HEK293 (cell line): ENCODE data around the gene DHRS7.

ENCODE experiments used
- CTCF ChIA-PET: fragments of 350-600 bp; formaldehyde crosslinking; extraction: SDS; loops from one replicate; lab custom pipeline; 2021; ENCODE audit warnings: antibody characterized with exemption; lab: Yijun Ruan, JAX
- POLR2A ChIA-PET: fragments of 300-600 bp; formaldehyde crosslinking; extraction: SDS; loops from one replicate; lab custom pipeline; 2020; ENCODE audit warnings: antibody characterized with exemption, inconsistent platforms; lab: Yijun Ruan, JAX
- H3K27ac ChIP-seq: fragments of 200-500 bp; sonication (Bioruptor generic); 2 replicates; pipeline ENCODE4 v1.5.1; 2014; ENCODE audit warnings: low read depth, low read length, control low read depth, inconsistent platforms; ENCODE audit errors: extremely low read depth
- H3K36me3 ChIP-seq, 2 experiments: fragments of 200-500 bp in 1 of 2; sonication (Bioruptor generic) in 1 of 2; 1 replicate in 1 of 2; 2 replicates in 1 of 2; pipeline ENCODE4 v1.5.1; 2014 to 2017; ENCODE audit warnings: inconsistent platforms in 2 of 2, low read length in 2 of 2; ENCODE audit not compliant: control insufficient read depth in 2 of 2, insufficient read depth in 1 of 2
- H3K4me1 ChIP-seq: fragments of 200-500 bp; sonication (Bioruptor generic); 2 replicates; pipeline ENCODE4 v1.5.1; 2014; ENCODE audit warnings: mild to moderate bottlenecking, low read length, inconsistent platforms; ENCODE audit not compliant: control insufficient read depth, insufficient read depth
- H3K4me3 ChIP-seq: 2 replicates; pipeline ENCODE4 v1.5.1; 2011; ENCODE audit warnings: low read depth, mild to moderate bottlenecking, control low read depth, low read length, moderate library complexity
- H3K9me3 ChIP-seq: fragments of 200-500 bp; sonication (Bioruptor generic); 2 replicates; pipeline ENCODE4 v1.5.1; 2014; ENCODE audit warnings: low read depth, low read length, inconsistent platforms; ENCODE audit not compliant: control insufficient read depth, insufficient read depth
- HOXA7 ChIP-seq: sonication (generic); formaldehyde crosslinking; IDR thresholded peaks from 2 replicates; pipeline ENCODE4 v1.8.1; 2022; ENCODE audit warnings: missing genetic modification reagents, borderline replicate concordance
- OVOL3 ChIP-seq: fragments of 450-650 bp; formaldehyde crosslinking; IDR thresholded peaks from 2 replicates; pipeline ENCODE4 v1.5.1; 2016; ENCODE audit warnings: missing biosample characterization, missing genetic modification characterization
- PRDM10 ChIP-seq: fragments of 450-650 bp; formaldehyde crosslinking; IDR thresholded peaks from 2 replicates; pipeline ENCODE4 v1.5.1; 2016; ENCODE audit warnings: missing biosample characterization, missing genetic modification characterization
- ZFP41 ChIP-seq: fragments of 450-650 bp; formaldehyde crosslinking; IDR thresholded peaks from 2 replicates; pipeline ENCODE4 v1.5.1; 2016; ENCODE audit warnings: missing biosample characterization, missing genetic modification characterization, borderline replicate concordance
- ZNF10 ChIP-seq: fragments of 450-650 bp; formaldehyde crosslinking; IDR thresholded peaks from 2 replicates; pipeline ENCODE4 v1.5.1; 2017; ENCODE audit warnings: missing biosample characterization, missing genetic modification characterization
- ZNF112 ChIP-seq: fragments of 450-650 bp; formaldehyde crosslinking; IDR thresholded peaks from 2 replicates; pipeline ENCODE4 v1.5.0; 2017; ENCODE audit warnings: missing biosample characterization, missing genetic modification characterization
- ZNF140 ChIP-seq: fragments of 450-650 bp; formaldehyde crosslinking; IDR thresholded peaks from 2 replicates; pipeline ENCODE4 v1.5.1; 2016; ENCODE audit warnings: missing biosample characterization, missing genetic modification characterization
- ZNF146 ChIP-seq: fragments of 450-650 bp; formaldehyde crosslinking; IDR thresholded peaks from 2 replicates; pipeline ENCODE4 v1.5.1; 2016; ENCODE audit warnings: missing biosample characterization, missing genetic modification characterization
- ZNF155 ChIP-seq: fragments of 450-650 bp; formaldehyde crosslinking; IDR thresholded peaks from 2 replicates; pipeline ENCODE4 v1.5.1; 2016; ENCODE audit warnings: missing biosample characterization, missing genetic modification characterization
- ZNF175 ChIP-seq: fragments of 450-650 bp; formaldehyde crosslinking; IDR thresholded peaks from 2 replicates; pipeline ENCODE4 v1.5.1; 2016; ENCODE audit warnings: missing biosample characterization, missing genetic modification characterization
- ZNF404 ChIP-seq: fragments of 450-650 bp; formaldehyde crosslinking; IDR thresholded peaks from 2 replicates; pipeline ENCODE4 v1.5.1; 2017; ENCODE audit warnings: missing biosample characterization, missing genetic modification characterization
- ZNF48 ChIP-seq: fragments of 450-650 bp; formaldehyde crosslinking; IDR thresholded peaks from 2 replicates; pipeline ENCODE4 v1.5.1; 2016; ENCODE audit warnings: missing biosample characterization, missing genetic modification characterization
- ZNF548 ChIP-seq: fragments of 450-650 bp; formaldehyde crosslinking; IDR thresholded peaks from 2 replicates; pipeline ENCODE4 v1.5.1; 2016; ENCODE audit warnings: missing biosample characterization, missing genetic modification characterization
- ZNF555 ChIP-seq: fragments of 450-650 bp; formaldehyde crosslinking; conservative IDR thresholded peaks from 2 replicates; pipeline ENCODE4 v1.5.1; 2017; ENCODE audit warnings: missing biosample characterization, mild to moderate bottlenecking, missing genetic modification characterization, inconsistent platforms
- ZNF585B ChIP-seq: fragments of 450-650 bp; formaldehyde crosslinking; IDR thresholded peaks from 2 replicates; pipeline ENCODE4 v1.5.1; 2016; ENCODE audit warnings: missing biosample characterization, missing genetic modification characterization
- ZNF629 ChIP-seq: fragments of 450-650 bp; formaldehyde crosslinking; IDR thresholded peaks from 2 replicates; pipeline ENCODE4 v1.5.1; 2017; ENCODE audit warnings: missing biosample characterization, missing genetic modification characterization
- ZNF660 ChIP-seq: fragments of 450-650 bp; IDR thresholded peaks from 2 replicates; pipeline ENCODE4 v1.5.1; 2018; ENCODE audit warnings: missing biosample characterization, mild to moderate bottlenecking, missing genetic modification characterization
- ZNF830 ChIP-seq: fragments of 450-650 bp; IDR thresholded peaks from 2 replicates; pipeline ENCODE4 v1.5.0; 2018; ENCODE audit warnings: missing biosample characterization, missing genetic modification characterization, low read depth, mild to moderate bottlenecking, moderate library complexity
- TF ChIP-seq, protein P1 (sequence below): fragments of 450-650 bp; formaldehyde crosslinking; IDR thresholded peaks from 2 replicates; pipeline ENCODE4 v1.5.1; 2016; ENCODE audit warnings: missing biosample characterization, missing genetic modification characterization
- TF ChIP-seq, protein P2 (sequence below): fragments of 450-650 bp; formaldehyde crosslinking; IDR thresholded peaks from 2 replicates; pipeline ENCODE4 v1.5.1; 2016; ENCODE audit warnings: missing biosample characterization, missing genetic modification characterization, borderline replicate concordance

The DHRS7 gene

GRCh38 chr14:60179431-60179869 lies 14.3 kb upstream of the DHRS7 start (continued):
- TF ChIP-seq PRDM10 (tag by site-specific recombination) (no peak), ZNF548 (tag by site-specific recombination) (no peak), ZFP41 (no peak), ZNF175 (no peak), ZNF585B (no peak), OVOL3 (tag by site-specific recombination) (no peak), ZNF10 (tag by site-specific recombination) (no peak)
- TF ChIP-seq, protein P1, sequence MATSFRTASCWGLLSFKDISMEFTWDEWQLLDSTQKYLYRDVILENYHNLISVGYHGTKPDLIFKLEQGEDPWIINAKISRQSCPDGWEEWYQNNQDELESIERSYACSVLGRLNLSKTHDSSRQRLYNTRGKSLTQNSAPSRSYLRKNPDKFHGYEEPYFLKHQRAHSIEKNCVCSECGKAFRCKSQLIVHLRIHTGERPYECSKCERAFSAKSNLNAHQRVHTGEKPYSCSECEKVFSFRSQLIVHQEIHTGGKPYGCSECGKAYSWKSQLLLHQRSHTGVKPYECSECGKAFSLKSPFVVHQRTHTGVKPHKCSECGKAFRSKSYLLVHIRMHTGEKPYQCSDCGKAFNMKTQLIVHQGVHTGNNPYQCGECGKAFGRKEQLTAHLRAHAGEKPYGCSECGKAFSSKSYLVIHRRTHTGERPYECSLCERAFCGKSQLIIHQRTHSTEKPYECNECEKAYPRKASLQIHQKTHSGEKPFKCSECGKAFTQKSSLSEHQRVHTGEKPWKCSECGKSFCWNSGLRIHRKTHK (tag by site-specific recombination), result no peak

DNA sequence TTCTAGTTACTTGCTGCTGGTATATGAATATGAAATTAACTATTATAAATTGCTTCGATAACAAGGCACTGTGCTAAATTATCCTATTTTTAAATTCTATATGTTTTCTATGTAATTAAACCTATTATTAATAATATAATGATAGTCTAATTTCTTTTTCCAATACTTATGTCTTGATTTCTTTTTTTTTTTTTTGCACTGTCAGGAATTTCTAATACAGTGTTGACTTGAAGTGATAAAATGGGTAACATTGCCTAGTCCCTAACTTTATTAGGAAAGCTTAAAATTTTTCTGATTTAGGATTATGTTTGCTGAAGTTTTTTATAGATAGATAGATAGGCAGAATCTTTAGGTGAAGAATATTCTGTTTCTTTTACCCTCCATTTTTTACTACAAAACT lies 13.6 kb upstream of the DHRS7 start:
- POLR2A ChIA-PET, result no interaction called here
- TF ChIP-seq ZNF404 (tag by site-specific recombination) (no peak), ZNF629 (tag by site-specific recombination) (no peak), ZNF830 (tag by site-specific recombination) (no peak), HOXA7 (CRISPR knock-in tag) (no peak), ZNF112 (tag by site-specific recombination) (no peak), ZNF48 (tag by site-specific recombination) (no peak), ZFP41 (no peak), ZNF140 (tag by site-specific recombination) (no peak), ZNF555 (tag by site-specific recombination) (no peak), ZNF660 (no peak), ZNF155 (tag by site-specific recombination) (no peak)
- H3K4me1 ChIP-seq, result no peaks in the 10 kb centered on the region
- no peak overlapping the region for H3K27ac ChIP-seq
- no peak overlapping the region for H3K4me3 ChIP-seq
- CTCF ChIA-PET, result no interaction called here
- H3K36me3 ChIP-seq, result no peaks in the 10 kb centered on the region
- H3K9me3 ChIP-seq, result no peaks in the 10 kb centered on the region

DNA sequence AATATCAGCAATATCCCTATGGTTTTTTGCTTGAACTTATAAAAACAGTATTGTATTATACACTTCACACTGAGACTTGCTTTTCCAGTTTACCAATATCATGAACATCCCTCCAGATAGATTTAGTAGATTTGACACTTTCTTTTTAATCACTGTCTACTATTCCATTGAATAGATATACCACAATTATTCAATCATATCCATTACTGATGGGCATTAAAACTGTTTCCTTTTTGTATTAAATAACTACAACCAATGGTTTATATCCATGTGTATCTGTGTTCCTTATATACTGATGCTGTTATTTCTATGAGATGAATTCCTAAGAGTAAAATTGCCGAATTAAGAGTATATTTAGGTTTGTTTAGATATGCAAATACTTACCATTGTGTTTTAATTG lies 13.0 kb upstream of the DHRS7 start:
- H3K4me3 ChIP-seq, result no peak overlapping the region
- ChIA-PET POLR2A (no interaction called here), CTCF (no interaction called here)
- TF ChIP-seq ZFP41, result no peak
- TF ChIP-seq, protein P2, sequence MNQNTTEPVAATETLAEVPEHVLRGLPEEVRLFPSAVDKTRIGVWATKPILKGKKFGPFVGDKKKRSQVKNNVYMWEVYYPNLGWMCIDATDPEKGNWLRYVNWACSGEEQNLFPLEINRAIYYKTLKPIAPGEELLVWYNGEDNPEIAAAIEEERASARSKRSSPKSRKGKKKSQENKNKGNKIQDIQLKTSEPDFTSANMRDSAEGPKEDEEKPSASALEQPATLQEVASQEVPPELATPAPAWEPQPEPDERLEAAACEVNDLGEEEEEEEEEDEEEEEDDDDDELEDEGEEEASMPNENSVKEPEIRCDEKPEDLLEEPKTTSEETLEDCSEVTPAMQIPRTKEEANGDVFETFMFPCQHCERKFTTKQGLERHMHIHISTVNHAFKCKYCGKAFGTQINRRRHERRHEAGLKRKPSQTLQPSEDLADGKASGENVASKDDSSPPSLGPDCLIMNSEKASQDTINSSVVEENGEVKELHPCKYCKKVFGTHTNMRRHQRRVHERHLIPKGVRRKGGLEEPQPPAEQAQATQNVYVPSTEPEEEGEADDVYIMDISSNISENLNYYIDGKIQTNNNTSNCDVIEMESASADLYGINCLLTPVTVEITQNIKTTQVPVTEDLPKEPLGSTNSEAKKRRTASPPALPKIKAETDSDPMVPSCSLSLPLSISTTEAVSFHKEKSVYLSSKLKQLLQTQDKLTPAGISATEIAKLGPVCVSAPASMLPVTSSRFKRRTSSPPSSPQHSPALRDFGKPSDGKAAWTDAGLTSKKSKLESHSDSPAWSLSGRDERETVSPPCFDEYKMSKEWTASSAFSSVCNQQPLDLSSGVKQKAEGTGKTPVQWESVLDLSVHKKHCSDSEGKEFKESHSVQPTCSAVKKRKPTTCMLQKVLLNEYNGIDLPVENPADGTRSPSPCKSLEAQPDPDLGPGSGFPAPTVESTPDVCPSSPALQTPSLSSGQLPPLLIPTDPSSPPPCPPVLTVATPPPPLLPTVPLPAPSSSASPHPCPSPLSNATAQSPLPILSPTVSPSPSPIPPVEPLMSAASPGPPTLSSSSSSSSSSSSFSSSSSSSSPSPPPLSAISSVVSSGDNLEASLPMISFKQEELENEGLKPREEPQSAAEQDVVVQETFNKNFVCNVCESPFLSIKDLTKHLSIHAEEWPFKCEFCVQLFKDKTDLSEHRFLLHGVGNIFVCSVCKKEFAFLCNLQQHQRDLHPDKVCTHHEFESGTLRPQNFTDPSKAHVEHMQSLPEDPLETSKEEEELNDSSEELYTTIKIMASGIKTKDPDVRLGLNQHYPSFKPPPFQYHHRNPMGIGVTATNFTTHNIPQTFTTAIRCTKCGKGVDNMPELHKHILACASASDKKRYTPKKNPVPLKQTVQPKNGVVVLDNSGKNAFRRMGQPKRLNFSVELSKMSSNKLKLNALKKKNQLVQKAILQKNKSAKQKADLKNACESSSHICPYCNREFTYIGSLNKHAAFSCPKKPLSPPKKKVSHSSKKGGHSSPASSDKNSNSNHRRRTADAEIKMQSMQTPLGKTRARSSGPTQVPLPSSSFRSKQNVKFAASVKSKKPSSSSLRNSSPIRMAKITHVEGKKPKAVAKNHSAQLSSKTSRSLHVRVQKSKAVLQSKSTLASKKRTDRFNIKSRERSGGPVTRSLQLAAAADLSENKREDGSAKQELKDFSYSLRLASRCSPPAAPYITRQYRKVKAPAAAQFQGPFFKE (tag by site-specific recombination), result no peak
- TF ChIP-seq ZNF146, result peak; percentile 32; the same call in 1 of the 2 replicates
- no peaks in the 10 kb centered on the region for H3K4me1 ChIP-seq
- no peak overlapping the region for H3K27ac ChIP-seq
- H3K36me3 ChIP-seq, result no peaks in the 10 kb centered on the region
- H3K9me3 ChIP-seq, result no peaks in the 10 kb centered on the region
